Measurements from ENCODE around the gene SLX1A. TPM values are rescaled to one million over a fixed set of nuclear protein-coding genes. Genes with fewer than 3 reads are reported as not detected.
"Not testable (repeated sequence)": the region's sequence is repeated elsewhere in the genome, so short reads cannot be mapped to it uniquely, and the experiment has no call there.

SLX1A gene
- total RNA-seq, 4 donors from 2014 or later: 22.1 to 68.1 (median 45.3) TPM

DNA sequence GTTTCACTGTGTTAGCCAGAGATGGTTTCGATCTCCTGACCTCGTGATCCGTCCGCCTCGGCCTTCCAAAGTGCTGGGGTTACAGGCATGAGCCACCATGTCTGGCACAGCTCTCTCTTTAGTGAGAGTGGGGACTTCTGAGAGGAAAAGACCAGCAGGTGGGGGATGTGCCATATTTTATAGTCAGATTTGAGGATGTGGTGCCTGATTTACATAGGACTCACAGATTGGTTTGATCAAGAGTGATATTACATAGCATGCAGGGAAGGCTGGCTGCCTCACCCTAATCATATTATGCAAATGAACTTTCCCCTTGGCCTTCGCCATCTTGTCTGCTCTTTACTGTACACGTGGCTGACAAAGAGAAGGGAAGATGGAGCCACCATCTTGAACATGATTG lies 42.6 kb upstream of the SLX1A start:
- no peak overlapping the region for H3K4me3 ChIP-seq (ENCODE audit: low read depth, poor library complexity, severe bottlenecking)
- WGBS, 2 donors: 87 to 89% methylated on average over 7 of the region's 7 CpGs
- TF ChIP-seq POLR2A (IDR thresholded peaks at IDR 0.05): no peak
- TF ChIP-seq, protein P1, sequence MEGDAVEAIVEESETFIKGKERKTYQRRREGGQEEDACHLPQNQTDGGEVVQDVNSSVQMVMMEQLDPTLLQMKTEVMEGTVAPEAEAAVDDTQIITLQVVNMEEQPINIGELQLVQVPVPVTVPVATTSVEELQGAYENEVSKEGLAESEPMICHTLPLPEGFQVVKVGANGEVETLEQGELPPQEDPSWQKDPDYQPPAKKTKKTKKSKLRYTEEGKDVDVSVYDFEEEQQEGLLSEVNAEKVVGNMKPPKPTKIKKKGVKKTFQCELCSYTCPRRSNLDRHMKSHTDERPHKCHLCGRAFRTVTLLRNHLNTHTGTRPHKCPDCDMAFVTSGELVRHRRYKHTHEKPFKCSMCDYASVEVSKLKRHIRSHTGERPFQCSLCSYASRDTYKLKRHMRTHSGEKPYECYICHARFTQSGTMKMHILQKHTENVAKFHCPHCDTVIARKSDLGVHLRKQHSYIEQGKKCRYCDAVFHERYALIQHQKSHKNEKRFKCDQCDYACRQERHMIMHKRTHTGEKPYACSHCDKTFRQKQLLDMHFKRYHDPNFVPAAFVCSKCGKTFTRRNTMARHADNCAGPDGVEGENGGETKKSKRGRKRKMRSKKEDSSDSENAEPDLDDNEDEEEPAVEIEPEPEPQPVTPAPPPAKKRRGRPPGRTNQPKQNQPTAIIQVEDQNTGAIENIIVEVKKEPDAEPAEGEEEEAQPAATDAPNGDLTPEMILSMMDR (IDR thresholded peaks at IDR 0.05): no peak
- DNase-seq (ENCODE audit: low spot score in 2 of 2): no peak
- intact Hi-C loops (cut with DNase I; ENCODE audit: low total_unique reads): no loop called here

DNA sequence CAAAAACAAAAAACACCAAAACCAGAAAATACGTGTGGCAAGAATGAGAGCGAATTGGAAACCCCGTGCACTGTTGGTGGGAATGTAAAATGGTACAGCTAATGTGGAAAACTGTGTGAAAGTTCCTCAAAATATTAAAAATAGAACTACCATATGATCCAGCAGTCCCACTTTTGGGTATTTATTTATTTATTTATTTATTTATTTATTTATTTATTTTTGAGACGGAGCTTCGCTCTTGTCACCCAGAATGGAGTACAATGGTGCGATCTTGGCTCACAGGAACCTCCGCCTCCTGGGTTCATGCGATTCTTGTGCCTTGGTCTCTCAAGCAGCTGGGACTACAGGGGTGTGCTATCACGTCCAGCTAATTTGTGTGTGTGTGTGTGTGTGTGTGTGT lies 41.2 kb upstream of the SLX1A start:
- WGBS, 2 donors: 95 to 96% methylated on average over 9 of the region's 9 CpGs
- intact Hi-C loops (cut with DNase I; ENCODE audit: low total_unique reads): no loop called here
- no peak overlapping the region for H3K4me3 ChIP-seq (ENCODE audit: low read depth, poor library complexity, severe bottlenecking)
- no peak for DNase-seq (ENCODE audit: low spot score in 2 of 2)
- TF ChIP-seq POLR2A (IDR thresholded peaks at IDR 0.05): no peak

- 96 to 98% methylated on average over 5 of the region's 5 CpGs for WGBS, 2 donors
- DNase-seq (ENCODE audit: low spot score in 2 of 2): no peak
- intact Hi-C loops (cut with DNase I; ENCODE audit: low total_unique reads): no loop called here
- TF ChIP-seq, protein P1 (IDR thresholded peaks at IDR 0.05): no peak
- no peak for TF ChIP-seq POLR2A (IDR thresholded peaks at IDR 0.05)
- no peak overlapping the region for H3K4me3 ChIP-seq (ENCODE audit: low read depth, poor library complexity, severe bottlenecking)
Measured at GRCh38 chr16:30155188-30155587, 38.5 kb upstream of the SLX1A start.

- intact Hi-C loops (cut with DNase I; ENCODE audit: low total_unique reads): no loop called here
- DNase-seq (ENCODE audit: low spot score in 2 of 2): no peak
- WGBS, 2 donors: 46 to 92% methylated on average over 1 of the region's 1 CpG
- TF ChIP-seq POLR2A (IDR thresholded peaks at IDR 0.05): no peak
- TF ChIP-seq, protein P1 (IDR thresholded peaks at IDR 0.05): no peak
- H3K4me3 ChIP-seq (ENCODE audit: low read depth, poor library complexity, severe bottlenecking): no peak overlapping the region
Measured at GRCh38 chr16:30157214-30157613, 36.5 kb upstream of the SLX1A start.

GRCh38 chr16:30163538-30163937 lies 30.1 kb upstream of the SLX1A start:
- TF ChIP-seq POLR2A (IDR thresholded peaks at IDR 0.05): no peak
- TF ChIP-seq, protein P1 (IDR thresholded peaks at IDR 0.05): no peak

DNA sequence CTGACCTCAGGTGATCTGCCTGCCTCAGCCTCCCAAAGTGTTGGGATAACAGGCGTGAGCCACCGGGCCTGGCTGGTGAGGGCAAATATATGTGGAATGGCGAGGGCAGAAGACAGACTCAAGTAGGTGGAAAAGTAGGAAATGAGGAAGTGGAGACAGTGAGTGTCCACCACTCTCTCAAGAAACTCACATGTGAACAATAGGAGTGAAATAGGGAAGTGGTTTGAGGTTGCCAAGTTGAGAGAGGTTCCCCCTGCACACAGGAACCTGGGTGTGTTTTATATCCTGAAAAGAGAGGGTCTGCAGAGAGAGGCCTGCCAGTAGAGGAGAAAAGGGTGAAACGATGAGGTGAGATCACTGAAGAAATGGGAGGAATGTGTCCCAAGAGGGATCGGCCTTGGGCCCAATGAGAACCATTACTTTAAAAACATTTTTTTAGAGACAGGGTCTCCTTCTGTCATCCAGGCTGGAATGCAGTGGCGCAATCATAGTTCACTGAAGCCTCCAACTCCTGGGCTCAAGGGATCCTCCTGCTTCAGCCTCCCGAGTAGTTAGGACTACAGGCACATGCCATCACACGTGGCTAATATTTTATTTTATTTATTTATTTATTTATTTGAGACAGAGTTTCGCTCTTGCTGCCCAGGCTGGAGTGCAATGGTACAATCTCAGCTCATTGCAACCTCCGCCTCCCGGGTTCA lies 27.3 kb upstream of the SLX1A start:
- WGBS, 2 donors: 85 to 91% methylated on average over 11 of the region's 11 CpGs
- no peak overlapping the region for H3K4me3 ChIP-seq (ENCODE audit: low read depth, poor library complexity, severe bottlenecking)
- intact Hi-C loops (cut with DNase I; ENCODE audit: low total_unique reads): no loop called here
- TF ChIP-seq, protein P1 (IDR thresholded peaks at IDR 0.05): no peak
- no peak for TF ChIP-seq POLR2A (IDR thresholded peaks at IDR 0.05)
- DNase-seq (ENCODE audit: low spot score in 2 of 2): no peak

More at GRCh38 chr16:30163538-30163937, 30.1 kb upstream of the SLX1A start:
- no peak for DNase-seq (ENCODE audit: low spot score in 2 of 2)
- no peak overlapping the region for H3K4me3 ChIP-seq (ENCODE audit: low read depth, poor library complexity, severe bottlenecking)
- intact Hi-C loops (cut with DNase I; ENCODE audit: low total_unique reads): no loop called here
- 59% methylated on average over 3 of the region's 3 CpGs for WGBS, 2 donors

DNA sequence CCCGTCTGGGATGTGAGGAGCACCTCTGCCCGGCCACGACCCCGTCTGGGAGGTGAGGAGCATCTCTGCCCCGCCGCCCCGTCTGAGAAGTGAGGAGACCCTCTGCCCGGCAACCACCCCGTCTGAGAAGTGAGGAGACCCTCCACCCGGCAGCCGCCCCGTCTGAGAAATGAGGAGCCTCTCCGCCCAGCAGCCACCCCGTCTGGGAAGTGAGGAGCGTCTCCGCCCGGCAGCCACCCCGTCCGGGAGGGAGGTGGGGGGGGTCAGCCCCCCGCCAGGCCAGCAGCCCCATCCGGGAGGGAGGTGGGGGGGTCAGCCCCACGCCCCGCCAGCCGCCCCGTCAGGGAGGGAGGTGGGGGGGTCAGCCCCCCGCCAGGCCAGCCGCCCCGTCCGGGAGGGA lies 24.9 kb upstream of the SLX1A start:
- intact Hi-C loops (cut with DNase I; ENCODE audit: low total_unique reads); H3K4me3 ChIP-seq (ENCODE audit: low read depth, poor library complexity, severe bottlenecking); DNase-seq (ENCODE audit: low spot score in 2 of 2): not testable (repeated sequence)
- WGBS, 2 donors: 65% methylated on average over 4 of the region's 29 CpGs; no CpG with 5 or more reads in 1 of the 2 donors

GRCh38 chr16:30169416-30169815 lies 24.3 kb upstream of the SLX1A start:
- DNase-seq (ENCODE audit: low spot score in 2 of 2); intact Hi-C loops (cut with DNase I; ENCODE audit: low total_unique reads): not testable (repeated sequence)
- 60% methylated on average over 1 of the region's 38 CpGs; no CpG with 5 or more reads in 1 of the 2 donors for WGBS, 2 donors

GRCh38 chr16:30170145-30170544 lies 23.5 kb upstream of the SLX1A start:
- WGBS, 2 donors: no CpG with 5 or more reads among the region's 31 CpGs
- intact Hi-C loops (cut with DNase I; ENCODE audit: low total_unique reads); H3K4me3 ChIP-seq (ENCODE audit: low read depth, poor library complexity, severe bottlenecking); DNase-seq (ENCODE audit: low spot score in 2 of 2): not testable (repeated sequence)

More at GRCh38 chr16:30169416-30169815, 24.3 kb upstream of the SLX1A start:
- H3K4me3 ChIP-seq (ENCODE audit: low read depth, poor library complexity, severe bottlenecking): not testable (repeated sequence)
